GM12878 (cell line): ENCODE measurements around the gene SNAP23. TPM values are rescaled to one million over a fixed set of nuclear protein-coding genes. Genes with fewer than 3 reads are reported as not detected.
A peak's percentile ranks its signal among the peaks of the same experiment; 100 is the strongest.

Experiments
- BACH1 ChIP-seq: fragments of 450-650 bp; IDR thresholded peaks from 2 replicates; pipeline ENCODE4 v1.6.1; 2017; ENCODE audit warnings: mild to moderate bottlenecking, borderline replicate concordance
- CBX5 ChIP-seq: sonication (generic); IDR thresholded peaks from 2 replicates; pipeline ENCODE4 v1.6.1; 2016; ENCODE audit warnings: low read depth, moderate library complexity, mild to moderate bottlenecking, inconsistent platforms
- CREB1 ChIP-seq: IDR thresholded peaks from 2 replicates; pipeline ENCODE4 v1.6.1; 2012; ENCODE audit warnings: low read depth, mild to moderate bottlenecking, inconsistent platforms
- EP300 ChIP-seq, 2 experiments: fragments of 150-350 bp in 1 of 2; IDR thresholded peaks; 2 replicates each; pipeline ENCODE4 v1.6.1; 2011 to 2012; ENCODE audit warnings: low read depth in 2 of 2, low read length in 2 of 2, borderline replicate concordance in 1 of 2, improper control_type of control experiment in 1 of 2, inconsistent platforms in 1 of 2; ENCODE audit not compliant: control insufficient read depth in 1 of 2
- ETV6 ChIP-seq, 2 experiments: fragments of 450-650 bp in 1 of 2; IDR thresholded peaks in 1 of 2; conservative IDR thresholded peaks in 1 of 2; 2 replicates each; pipeline ENCODE4 v1.6.1; 2014; ENCODE audit warnings: antibody characterized with exemption in 1 of 2, borderline replicate concordance in 1 of 2, low read depth in 1 of 2, mild to moderate bottlenecking in 1 of 2, moderate library complexity in 1 of 2
- FOXK2 ChIP-seq: fragments of 450-650 bp; IDR thresholded peaks from 2 replicates; pipeline ENCODE4 v1.6.1; 2017; ENCODE audit warnings: mild to moderate bottlenecking, moderate library complexity
- FOXM1 ChIP-seq: IDR thresholded peaks from 2 replicates; pipeline ENCODE4 v1.6.1; 2012; ENCODE audit warnings: low read depth, mild to moderate bottlenecking, inconsistent platforms, low read length, moderate library complexity
- HCFC1 ChIP-seq: fragments of 150-350 bp; IDR thresholded peaks from 2 replicates; pipeline ENCODE4 v1.6.1; 2014; ENCODE audit warnings: low read length
- IKZF2 ChIP-seq, 2 experiments: fragments of 450-650 bp; IDR thresholded peaks; 2 replicates each; pipeline ENCODE4 v1.6.1; 2017; ENCODE audit warnings: mild to moderate bottlenecking in 2 of 2, moderate library complexity in 2 of 2
- POLR2A ChIP-seq: IDR thresholded peaks from 2 replicates; pipeline ENCODE4 v1.6.1; 2011; ENCODE audit warnings: low read depth, mild to moderate bottlenecking, low read length
- POU2F2 ChIP-seq: IDR thresholded peaks from 3 replicates; pipeline ENCODE4 v1.6.1; 2011; ENCODE audit warnings: low read depth, mild to moderate bottlenecking, low read length, borderline replicate concordance
- RB1 ChIP-seq: fragments of 450-650 bp; formaldehyde crosslinking; IDR thresholded peaks from 2 replicates; pipeline ENCODE4 v1.6.1; 2017; ENCODE audit warnings: mild to moderate bottlenecking, borderline replicate concordance
- RUNX3 ChIP-seq: IDR thresholded peaks from 2 replicates; pipeline ENCODE4 v1.6.1; 2012; ENCODE audit warnings: low read length, inconsistent platforms
- SMARCA5 ChIP-seq: fragments of 450-650 bp; IDR thresholded peaks from 2 replicates; pipeline ENCODE4 v1.6.1; 2017; ENCODE audit warnings: mild to moderate bottlenecking
- YY1 ChIP-seq: IDR thresholded peaks from 2 replicates; pipeline ENCODE4 v1.6.1; 2011; ENCODE audit warnings: low read depth, mild to moderate bottlenecking, low read length
- ZNF24 ChIP-seq: fragments of 450-650 bp; IDR thresholded peaks from 2 replicates; pipeline ENCODE4 v1.6.1; 2017; ENCODE audit warnings: antibody characterized with exemption, mild to moderate bottlenecking
- ZNF384 ChIP-seq: IDR thresholded peaks from 2 replicates; pipeline ENCODE4 v1.6.1; 2012; ENCODE audit warnings: low read depth, mild to moderate bottlenecking, low read length, improper control_type of control experiment, borderline replicate concordance
- ZNF622 ChIP-seq: fragments of 450-650 bp; IDR thresholded peaks from 2 replicates; pipeline ENCODE4 v1.6.1; 2017; ENCODE audit warnings: mild to moderate bottlenecking, inconsistent platforms
- polyA plus RNA-seq, 11 experiments: library from polyadenylated mRNA; depleted of rRNA in 4 of 11; unstranded in 6 of 11; stranded (reverse) in 5 of 11; fragments of >200 nt; fragmentation: Nextera tagmentation in 4 of 11; fragmentation: Illumina TruSeq in 1 of 11; extraction: Ambion mirVana in 4 of 11; extraction: Trizol in 1 of 11; gene quantifications; 1 replicate in 1 of 11; 2 replicates in 10 of 11; pipeline versions ENCODE4 v1.2.1 to v1.2.3, GENCODE V29; 2011 to 2016; ENCODE audit warnings: inconsistent platforms in 2 of 11, missing spikeins in 2 of 11, low read depth in 1 of 11
- total RNA-seq, 4 experiments: library from RNA; depleted of rRNA in 3 of 4; stranded (reverse); fragments of >200 nt in 3 of 4; fragmentation: Illumina TruSeq in 1 of 4; extraction: Trizol in 1 of 4; gene quantifications; 2 replicates each; pipeline versions ENCODE4 v1.2.1 to v1.2.3, GENCODE V29; 2013 to 2021
- TF ChIP-seq, protein P1 (sequence below): fragments of 450-650 bp; IDR thresholded peaks from 2 replicates; pipeline ENCODE4 v1.6.1; 2018; ENCODE audit warnings: mild to moderate bottlenecking, low read depth, moderate library complexity; ENCODE audit not compliant: partially characterized antibody
- TF ChIP-seq, protein P2 (sequence below): IDR thresholded peaks from 2 replicates; pipeline ENCODE4 v1.6.1; 2011; ENCODE audit warnings: low read depth, low read length, improper control_type of control experiment, borderline replicate concordance
- TF ChIP-seq, protein P3 (sequence below): IDR thresholded peaks from 2 replicates; pipeline ENCODE4 v1.6.1; 2011; ENCODE audit warnings: borderline replicate concordance, low read depth, mild to moderate bottlenecking, moderate library complexity, low read length; ENCODE audit not compliant: insufficient read depth, poor library complexity, severe bottlenecking
- TF ChIP-seq, protein P4 (sequence below): fragments of 450-650 bp; conservative IDR thresholded peaks from 2 replicates; pipeline ENCODE4 v1.6.1; 2017; ENCODE audit warnings: mild to moderate bottlenecking, moderate library complexity

SNAP23 gene
- total and polyA plus RNA-seq, 10 of the 15 experiments (the other 5 are each of a cell fraction or from before 2014, with no cell fraction given): 51.9 to 127 (median 74.6) TPM

DNA sequence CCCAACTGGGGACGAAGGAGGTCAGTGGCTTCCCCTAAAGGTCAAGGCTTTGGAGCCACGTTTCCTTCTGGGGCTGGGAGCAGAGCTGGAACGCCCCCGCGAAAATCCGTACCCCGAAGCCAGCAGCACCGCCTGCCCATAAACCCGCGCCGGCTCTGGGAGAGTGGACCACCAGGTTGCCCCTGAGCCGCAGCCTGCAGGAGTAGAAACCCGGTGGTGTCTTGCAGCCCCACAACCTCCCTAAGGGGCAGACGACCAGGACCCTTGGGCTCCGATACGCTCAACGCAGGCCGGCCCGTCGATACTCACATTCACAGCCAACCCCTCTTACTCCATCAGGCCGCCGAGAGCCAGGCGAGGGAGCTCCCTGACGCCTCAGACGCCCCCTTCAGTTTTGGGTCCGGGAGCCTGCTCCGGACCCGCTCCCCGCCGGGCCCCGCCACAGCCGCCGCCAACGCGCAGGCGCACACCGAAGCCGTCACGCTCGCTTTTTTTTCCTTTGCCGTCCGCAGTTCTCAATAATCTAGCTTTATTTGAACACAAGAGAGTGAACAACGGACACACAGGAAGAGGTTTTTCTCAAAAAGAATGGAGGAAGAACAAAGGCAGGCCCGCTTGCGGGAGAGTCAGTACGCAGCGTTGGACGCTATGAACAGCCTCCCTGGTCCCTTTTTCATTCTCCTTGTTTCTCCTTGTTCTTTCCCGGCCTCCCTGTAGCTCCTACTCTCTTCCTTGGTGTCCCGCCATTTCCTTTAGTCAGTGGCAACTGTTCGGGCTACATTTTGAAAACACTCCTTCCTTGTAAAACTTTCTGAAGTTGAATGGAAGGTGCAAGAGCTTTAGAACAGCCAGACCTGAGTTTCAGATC lies 4.5 kb upstream of the SNAP23 start, which contains the start of gene ZNF106 (continued):
- TF ChIP-seq POU2F2 (peak; percentile 77), YY1 (peak; percentile 94), IKZF2 (IDR thresholded peaks at IDR 0.05) (peak; percentile 41 to 66), FOXK2 (peak; percentile 44; the same call in 1 of the 2 replicates), RUNX3 (peak; percentile 91), ZNF24 (peak; percentile 66; the same call in 1 of the 2 replicates), POLR2A (peak; percentile 86), HCFC1 (peak; percentile 62), CBX5 (no peak), CREB1 (peak; percentile 93), ZNF622 (no peak), SMARCA5 (0 out of 2 replicates have a peak, but pooled peaks have one; percentile 28), FOXM1 (0 out of 2 replicates have a peak, but pooled peaks have one; percentile 61), EP300 (IDR thresholded peaks at IDR 0.05; ENCODE audit: borderline replicate concordance in 1 of 2, control insufficient read depth in 1 of 2, low read depth in 2 of 2, low read length in 2 of 2) (peak in 1 of 2 experiments; percentile 45; a peak in 1 of 4 replicates), ETV6 (conservative IDR thresholded peaks at IDR 0.05 in 1 of 2, IDR thresholded peaks at IDR 0.05 in 1 of 2; ENCODE audit: borderline replicate concordance in 1 of 2, low read depth in 1 of 2) (peak in 1 of 2 experiments; percentile 82; a peak in 1 of 4 replicates), RB1 (no peak), ZNF384 (peak; percentile 100), BACH1 (0 out of 2 replicates have a peak, but pooled peaks have one; percentile 7)
- TF ChIP-seq, protein P1, sequence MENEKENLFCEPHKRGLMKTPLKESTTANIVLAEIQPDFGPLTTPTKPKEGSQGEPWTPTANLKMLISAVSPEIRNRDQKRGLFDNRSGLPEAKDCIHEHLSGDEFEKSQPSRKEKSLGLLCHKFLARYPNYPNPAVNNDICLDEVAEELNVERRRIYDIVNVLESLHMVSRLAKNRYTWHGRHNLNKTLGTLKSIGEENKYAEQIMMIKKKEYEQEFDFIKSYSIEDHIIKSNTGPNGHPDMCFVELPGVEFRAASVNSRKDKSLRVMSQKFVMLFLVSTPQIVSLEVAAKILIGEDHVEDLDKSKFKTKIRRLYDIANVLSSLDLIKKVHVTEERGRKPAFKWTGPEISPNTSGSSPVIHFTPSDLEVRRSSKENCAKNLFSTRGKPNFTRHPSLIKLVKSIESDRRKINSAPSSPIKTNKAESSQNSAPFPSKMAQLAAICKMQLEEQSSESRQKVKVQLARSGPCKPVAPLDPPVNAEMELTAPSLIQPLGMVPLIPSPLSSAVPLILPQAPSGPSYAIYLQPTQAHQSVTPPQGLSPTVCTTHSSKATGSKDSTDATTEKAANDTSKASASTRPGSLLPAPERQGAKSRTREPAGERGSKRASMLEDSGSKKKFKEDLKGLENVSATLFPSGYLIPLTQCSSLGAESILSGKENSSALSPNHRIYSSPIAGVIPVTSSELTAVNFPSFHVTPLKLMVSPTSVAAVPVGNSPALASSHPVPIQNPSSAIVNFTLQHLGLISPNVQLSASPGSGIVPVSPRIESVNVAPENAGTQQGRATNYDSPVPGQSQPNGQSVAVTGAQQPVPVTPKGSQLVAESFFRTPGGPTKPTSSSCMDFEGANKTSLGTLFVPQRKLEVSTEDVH: peak; percentile 18
- TF ChIP-seq, protein P2, sequence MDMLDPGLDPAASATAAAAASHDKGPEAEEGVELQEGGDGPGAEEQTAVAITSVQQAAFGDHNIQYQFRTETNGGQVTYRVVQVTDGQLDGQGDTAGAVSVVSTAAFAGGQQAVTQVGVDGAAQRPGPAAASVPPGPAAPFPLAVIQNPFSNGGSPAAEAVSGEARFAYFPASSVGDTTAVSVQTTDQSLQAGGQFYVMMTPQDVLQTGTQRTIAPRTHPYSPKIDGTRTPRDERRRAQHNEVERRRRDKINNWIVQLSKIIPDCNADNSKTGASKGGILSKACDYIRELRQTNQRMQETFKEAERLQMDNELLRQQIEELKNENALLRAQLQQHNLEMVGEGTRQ: no peak
- TF ChIP-seq, protein P3, sequence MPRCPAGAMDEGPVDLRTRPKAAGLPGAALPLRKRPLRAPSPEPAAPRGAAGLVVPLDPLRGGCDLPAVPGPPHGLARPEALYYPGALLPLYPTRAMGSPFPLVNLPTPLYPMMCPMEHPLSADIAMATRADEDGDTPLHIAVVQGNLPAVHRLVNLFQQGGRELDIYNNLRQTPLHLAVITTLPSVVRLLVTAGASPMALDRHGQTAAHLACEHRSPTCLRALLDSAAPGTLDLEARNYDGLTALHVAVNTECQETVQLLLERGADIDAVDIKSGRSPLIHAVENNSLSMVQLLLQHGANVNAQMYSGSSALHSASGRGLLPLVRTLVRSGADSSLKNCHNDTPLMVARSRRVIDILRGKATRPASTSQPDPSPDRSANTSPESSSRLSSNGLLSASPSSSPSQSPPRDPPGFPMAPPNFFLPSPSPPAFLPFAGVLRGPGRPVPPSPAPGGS: peak; percentile 36
- TF ChIP-seq, protein P4, sequence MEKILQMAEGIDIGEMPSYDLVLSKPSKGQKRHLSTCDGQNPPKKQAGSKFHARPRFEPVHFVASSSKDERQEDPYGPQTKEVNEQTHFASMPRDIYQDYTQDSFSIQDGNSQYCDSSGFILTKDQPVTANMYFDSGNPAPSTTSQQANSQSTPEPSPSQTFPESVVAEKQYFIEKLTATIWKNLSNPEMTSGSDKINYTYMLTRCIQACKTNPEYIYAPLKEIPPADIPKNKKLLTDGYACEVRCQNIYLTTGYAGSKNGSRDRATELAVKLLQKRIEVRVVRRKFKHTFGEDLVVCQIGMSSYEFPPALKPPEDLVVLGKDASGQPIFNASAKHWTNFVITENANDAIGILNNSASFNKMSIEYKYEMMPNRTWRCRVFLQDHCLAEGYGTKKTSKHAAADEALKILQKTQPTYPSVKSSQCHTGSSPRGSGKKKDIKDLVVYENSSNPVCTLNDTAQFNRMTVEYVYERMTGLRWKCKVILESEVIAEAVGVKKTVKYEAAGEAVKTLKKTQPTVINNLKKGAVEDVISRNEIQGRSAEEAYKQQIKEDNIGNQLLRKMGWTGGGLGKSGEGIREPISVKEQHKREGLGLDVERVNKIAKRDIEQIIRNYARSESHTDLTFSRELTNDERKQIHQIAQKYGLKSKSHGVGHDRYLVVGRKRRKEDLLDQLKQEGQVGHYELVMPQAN: peak; percentile 43; the same call in 1 of the 2 replicates
